Measurements from ENCODE around the gene ITGAV.

ITGAV gene

GRCh38 chr2:186575856-186576255, 14.0 kb upstream of the ITGAV start:
- no peak for DNase-seq

DNA sequence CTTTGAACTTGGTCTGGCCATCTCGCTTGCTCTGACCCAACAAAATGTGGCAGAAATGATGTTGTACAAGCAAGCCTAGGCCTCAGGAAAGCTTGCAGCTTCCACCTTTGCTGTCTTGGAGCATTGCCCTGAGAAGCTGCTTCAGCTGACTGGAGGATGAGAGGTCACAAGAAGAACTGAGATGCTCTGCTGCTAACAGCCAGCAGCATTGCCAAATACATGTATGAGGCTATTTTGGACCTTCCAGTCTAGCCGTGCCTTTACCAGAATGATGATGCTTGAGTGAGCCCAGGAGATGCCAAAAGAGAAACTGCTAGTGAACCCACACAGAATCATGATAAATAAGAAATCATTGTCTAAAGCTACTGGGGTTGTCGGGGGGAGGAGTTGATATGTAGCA, 13.2 kb upstream of the ITGAV start:
- no peak for DNase-seq

DNA sequence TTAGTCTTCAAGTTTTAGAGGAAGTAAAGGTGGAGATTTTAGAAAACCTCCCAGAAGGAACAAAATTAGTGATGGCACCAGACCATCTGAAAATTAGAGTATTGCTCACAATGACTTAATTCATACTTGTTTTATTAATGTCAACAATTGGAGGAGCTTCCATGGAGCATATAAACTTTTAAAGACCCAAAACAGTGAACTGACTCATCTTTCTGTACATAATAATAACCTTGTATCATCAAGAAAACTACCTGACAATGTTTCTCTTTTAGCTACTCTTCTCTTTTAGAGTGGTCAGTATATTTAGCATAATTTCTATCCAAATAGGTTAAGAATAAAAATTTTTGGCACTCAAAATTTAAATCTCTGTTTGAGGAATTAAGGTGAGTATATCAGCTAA, 7.2 kb upstream of the ITGAV start:
- no peak for DNase-seq

GRCh38 chr2:186584053-186584452, 5.8 kb upstream of the ITGAV start:
- DNase-seq = no peak

DNA sequence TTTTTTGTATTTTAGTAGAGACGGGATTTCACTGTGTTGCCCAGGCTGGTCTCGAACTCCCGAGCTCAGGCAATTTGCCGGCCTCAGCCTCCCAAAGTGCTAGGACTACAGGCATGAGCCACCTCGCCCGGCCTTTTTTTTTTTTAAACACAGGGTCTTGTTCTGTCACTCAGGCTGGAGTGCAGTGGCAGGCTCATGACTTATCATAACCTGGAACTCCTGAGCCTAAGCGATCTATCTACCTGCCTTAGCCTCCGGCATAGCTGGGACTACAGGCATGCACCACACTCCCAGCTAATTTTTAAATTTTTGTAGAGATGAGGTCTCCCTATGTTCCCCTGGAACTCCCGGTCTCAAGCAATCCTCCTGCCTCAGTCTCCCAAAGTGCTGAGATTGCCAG, 1.4 kb upstream of the ITGAV start:
- DNase-seq = no peak

- no peak for DNase-seq
Observed at GRCh38 chr2:186588940-186589611, 780 bp upstream of the ITGAV start.

GRCh38 chr2:186590350-186590758, 498 bp downstream of the ITGAV start:
- no peak for DNase-seq

- DNase-seq = no peak
Observed at GRCh38 chr2:186590759-186591505, 1.1 kb downstream of the ITGAV start.

GRCh38 chr2:186591506-186591890, 1.6 kb downstream of the ITGAV start:
- DNase-seq = no peak

GRCh38 chr2:186592137-186592875, 2.5 kb downstream of the ITGAV start:
- no peak for DNase-seq

- no peak for DNase-seq
Observed at GRCh38 chr2:186593523-186593922, 3.7 kb downstream of the ITGAV start.

- DNase-seq = no peak
Observed at GRCh38 chr2:186594001-186594722, 4.3 kb downstream of the ITGAV start.

GRCh38 chr2:186595219-186595618, 5.4 kb downstream of the ITGAV start:
- no peak for DNase-seq

DNA sequence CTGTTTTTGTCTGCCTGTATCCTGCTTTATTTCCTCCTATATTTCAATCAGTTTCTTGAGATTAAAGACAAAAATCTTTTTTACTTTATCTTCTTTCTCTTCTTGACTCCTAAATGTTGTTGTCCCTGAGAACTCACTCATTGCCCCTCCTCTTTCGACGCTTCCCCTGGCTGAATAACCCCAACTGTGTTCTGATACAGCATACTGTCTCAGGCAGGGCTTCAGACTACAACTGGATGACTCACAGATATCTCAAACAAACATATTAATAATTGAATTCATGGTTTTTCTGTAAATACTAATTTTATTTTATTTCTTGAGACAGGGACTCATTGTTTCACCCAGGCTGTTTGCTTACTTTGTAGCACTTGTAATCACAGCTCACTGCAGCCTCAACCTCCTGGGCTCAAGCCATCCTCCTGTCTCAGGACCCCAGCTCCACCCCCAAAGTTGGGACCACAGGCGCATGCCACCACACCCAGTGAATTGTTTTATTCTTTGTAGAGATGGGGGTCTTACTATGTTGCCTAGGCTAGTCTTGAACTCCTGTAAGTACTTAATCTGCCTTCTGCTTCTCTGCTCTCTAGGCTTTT, 9.4 kb downstream of the ITGAV start:
- no peak for DNase-seq

DNA sequence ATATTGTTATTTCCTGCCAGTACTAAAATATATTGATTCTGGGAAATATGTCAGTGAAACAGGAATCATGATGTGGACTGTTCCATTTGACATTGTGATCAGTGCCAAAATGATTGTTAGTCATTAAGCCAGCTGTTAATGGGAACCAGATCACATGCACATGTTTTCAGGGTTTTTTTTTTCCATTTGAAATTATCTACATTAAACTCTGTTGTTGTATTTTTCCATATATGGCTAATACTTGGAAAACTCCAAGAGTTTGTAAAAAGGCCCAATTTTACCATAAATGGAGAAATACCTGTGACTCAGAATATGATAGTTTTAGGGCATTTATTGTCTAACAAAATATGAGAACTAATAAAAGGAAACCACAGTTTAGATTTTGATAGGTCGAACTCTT, 13.4 kb downstream of the ITGAV start:
- no peak for DNase-seq

DNA sequence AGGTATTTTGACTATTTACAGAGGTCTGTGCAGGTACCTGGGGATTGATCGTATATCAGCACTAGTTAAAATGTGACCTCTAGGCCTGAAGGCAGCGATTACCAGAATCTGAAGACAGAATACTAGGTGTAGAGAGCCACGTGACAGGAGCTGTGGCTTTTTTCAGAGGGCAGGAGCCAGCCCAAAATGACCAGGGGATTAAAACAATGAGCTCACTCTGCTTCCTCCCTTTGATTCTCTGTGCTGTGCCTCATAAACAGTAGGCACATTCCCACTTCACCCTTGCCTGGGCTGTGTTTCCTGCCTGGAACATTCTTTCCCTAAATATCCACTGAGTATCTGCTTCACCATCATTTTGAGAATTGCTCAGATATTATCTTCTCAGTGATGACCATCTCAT, 15.2 kb downstream of the ITGAV start:
- DNase-seq = no peak

DNA sequence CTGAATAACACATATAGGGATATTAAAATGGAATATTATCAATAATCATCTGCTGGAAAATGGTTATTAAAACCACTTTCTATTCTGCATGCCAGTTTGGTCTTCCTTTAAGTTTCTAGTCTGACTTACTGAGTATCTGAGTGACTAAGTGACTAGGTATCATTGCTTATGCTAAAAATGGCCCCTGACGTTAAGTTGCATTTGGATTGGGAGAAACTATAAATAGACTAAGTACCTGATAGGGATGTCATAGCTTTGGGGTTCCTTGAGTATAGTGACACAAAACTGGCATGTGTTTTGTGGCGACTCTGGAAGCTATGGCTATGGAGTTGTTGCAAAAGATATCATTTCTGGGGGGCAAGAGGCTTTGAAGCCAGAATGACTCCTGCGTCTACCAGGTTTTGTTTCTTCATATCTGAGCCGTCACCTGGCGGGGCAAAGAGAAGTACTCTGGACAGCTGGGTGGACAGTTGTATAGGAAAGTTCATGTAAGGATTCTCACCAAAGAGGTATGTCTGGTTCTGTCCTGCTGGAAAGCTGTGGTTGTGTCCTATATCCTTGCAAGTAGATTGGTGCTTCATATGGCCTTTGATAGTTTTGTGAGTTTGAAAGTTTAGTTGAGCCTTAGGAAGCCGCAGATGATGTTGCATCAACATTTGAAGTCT, 17.9 kb downstream of the ITGAV start:
- no peak for DNase-seq

GRCh38 chr2:186610785-186611184, 20.9 kb downstream of the ITGAV start:
- DNase-seq = no peak

GRCh38 chr2:186611526-186611925, 21.7 kb downstream of the ITGAV start:
- DNase-seq = no peak

- DNase-seq = no peak
Observed at GRCh38 chr2:186612026-186612425, 22.2 kb downstream of the ITGAV start.

GRCh38 chr2:186612555-186613440, 22.9 kb downstream of the ITGAV start:
- DNase-seq = no peak
